H1 (cell line): ENCODE data around the gene HBS1L. TPM values are rescaled to one million over a fixed set of nuclear protein-coding genes. Genes with fewer than 3 reads are reported as not detected.

Source experiments
- CTCF ChIA-PET: fragments of 300-600 bp; sonication (Branson Sonifier 250); formaldehyde crosslinking; loops from one replicate; lab custom pipeline; 2021; ENCODE audit not compliant: partially characterized antibody; lab: Charles Lee
- POLR2A ChIA-PET: fragments of 300-600 bp; sonication (Branson Sonifier 250); formaldehyde crosslinking; loops from one replicate; lab custom pipeline; 2021; ENCODE audit warnings: inconsistent platforms; ENCODE audit not compliant: partially characterized antibody; lab: Charles Lee
- DNase-seq, 2 experiments: peaks; one replicate each; pipeline versions ENCODE4 v3.0.0 to v3.0.0-alpha.2; 2010 to 2022; ENCODE audit warnings: low spot score in 2 of 2, low read depth in 1 of 2, mixed read lengths in 1 of 2
- FAIRE-seq: peaks from 2 replicates; lab custom pipeline; 2011; peaks lifted over from hg19 to GRCh38; lab: Jason Lieb, UNC
- H2AFZ ChIP-seq: 2 replicates; pipeline ENCODE4 v1.8.1; 2012; ENCODE audit warnings: low read length, inconsistent platforms
- H2AK5ac ChIP-seq: 2 replicates; pipeline ENCODE4 v1.6.1; 2013; ENCODE audit warnings: low read depth, low read length
- H2BK120ac ChIP-seq: replicated peaks from 2 replicates; pipeline ENCODE3; 2013; ENCODE audit warnings: low read depth, low read length, inconsistent platforms
- H2BK12ac ChIP-seq: 2 replicates; pipeline ENCODE4 v1.6.1; 2013; ENCODE audit warnings: low read depth, low read length
- H2BK15ac ChIP-seq: 2 replicates; pipeline ENCODE4 v1.6.1; 2013; ENCODE audit warnings: low read length
- H2BK20ac ChIP-seq: 2 replicates; pipeline ENCODE4 v1.6.1; 2013; ENCODE audit warnings: low read length
- H2BK5ac ChIP-seq: 2 replicates; pipeline ENCODE4 v1.6.1; 2013; ENCODE audit warnings: low read depth, low read length
- H3K14ac ChIP-seq: 2 replicates; pipeline ENCODE4 v1.6.1; 2013; ENCODE audit warnings: inconsistent platforms; ENCODE audit not compliant: insufficient read length
- H3K18ac ChIP-seq: 2 replicates; pipeline ENCODE4 v1.6.1; 2013; ENCODE audit warnings: low read length; ENCODE audit errors: extremely low read depth
- H3K23ac ChIP-seq: 2 replicates; pipeline ENCODE4 v1.6.1; 2013; ENCODE audit warnings: inconsistent platforms; ENCODE audit not compliant: insufficient read length
- H3K23me2 ChIP-seq: 2 replicates; pipeline ENCODE4 v1.6.1; 2013; ENCODE audit warnings: low read depth, low read length
- H3K27ac ChIP-seq: 2 replicates; pipeline ENCODE4 v1.6.1; 2011; ENCODE audit warnings: low read depth, low read length, inconsistent platforms
- H3K27me3 ChIP-seq, 4 experiments: replicated peaks in 1 of 4; 1 replicate in 1 of 4; 2 replicates in 3 of 4; pipeline versions ENCODE4 v1.6.1 to v1.8.1; 2011 to 2013; ENCODE audit warnings: low read length in 3 of 4, mild to moderate bottlenecking in 3 of 4, inconsistent platforms in 2 of 4, mixed read lengths in 2 of 4, moderate library complexity in 1 of 4; ENCODE audit not compliant: control insufficient read depth in 3 of 4, insufficient read depth in 3 of 4; ENCODE audit errors: extremely low read depth in 1 of 4
- H3K36me3 ChIP-seq, 4 experiments: 2 replicates each; pipeline versions ENCODE4 v1.6.1 to v1.8.1; 2011 to 2013; ENCODE audit warnings: mild to moderate bottlenecking in 4 of 4, low read length in 3 of 4, moderate library complexity in 2 of 4, control low read depth in 1 of 4, inconsistent platforms in 1 of 4; ENCODE audit not compliant: insufficient read depth in 4 of 4, control insufficient read depth in 2 of 4
- H3K4ac ChIP-seq: replicated peaks from 2 replicates; pipeline ENCODE3; 2013; ENCODE audit warnings: low read length, low read depth, mixed read lengths, inconsistent platforms; ENCODE audit not compliant: insufficient read length
- H3K4me1 ChIP-seq, 4 experiments: replicated peaks in 1 of 4; 1 replicate in 1 of 4; 2 replicates in 3 of 4; pipeline versions ENCODE4 v1.6.1 to v1.8.1; 2011 to 2013; ENCODE audit warnings: low read length in 3 of 4, inconsistent platforms in 2 of 4, mixed read lengths in 1 of 4; ENCODE audit not compliant: insufficient read depth in 4 of 4, control insufficient read depth in 3 of 4
- H3K4me2 ChIP-seq, 2 experiments: 2 replicates each; pipeline versions ENCODE4 v1.6.1 to v1.8.1; 2011 to 2013; ENCODE audit warnings: low read depth in 2 of 2, low read length in 2 of 2, control low read depth in 1 of 2, inconsistent platforms in 1 of 2, mild to moderate bottlenecking in 1 of 2; ENCODE audit not compliant: insufficient read depth in 1 of 2
- H3K4me3 ChIP-seq, 4 experiments: fragments of 200-600, 300-600 bp in 1 of 4; sonication (generic), shearing (Covaris generic), sonication (Bioruptor Twin) in 1 of 4; 2 replicates each; pipeline versions ENCODE4 v1.5.1 to v1.8.1; 2011 to 2016; ENCODE audit warnings: low read length in 4 of 4, low read depth in 3 of 4, control low read depth in 2 of 4, inconsistent platforms in 2 of 4, mild to moderate bottlenecking in 2 of 4, mixed read lengths in 1 of 4, moderate library complexity in 1 of 4; ENCODE audit not compliant: insufficient read depth in 2 of 4; ENCODE audit errors: extremely low read depth in 1 of 4
- H3K56ac ChIP-seq: replicated peaks from 2 replicates; pipeline ENCODE3; 2013; ENCODE audit warnings: low read depth, mild to moderate bottlenecking, mixed read lengths, low read length, inconsistent platforms; ENCODE audit not compliant: insufficient read length
- H3K79me1 ChIP-seq: 2 replicates; pipeline ENCODE4 v1.6.1; 2013; ENCODE audit warnings: low read depth, low read length, control low read depth
- H3K79me2 ChIP-seq, 2 experiments: 2 replicates each; pipeline versions ENCODE4 v1.6.1 to v1.8.1; 2012 to 2013; ENCODE audit warnings: low read length in 2 of 2, mild to moderate bottlenecking in 2 of 2, inconsistent platforms in 1 of 2; ENCODE audit not compliant: insufficient read depth in 2 of 2, control insufficient read depth in 1 of 2
- H3K9ac ChIP-seq, 4 experiments: replicated peaks in 1 of 4; 1 replicate in 1 of 4; 2 replicates in 3 of 4; pipeline versions ENCODE4 v1.6.1 to v1.8.1; 2011 to 2013; ENCODE audit warnings: low read depth in 3 of 4, low read length in 3 of 4, control low read depth in 2 of 4, mild to moderate bottlenecking in 2 of 4, moderate library complexity in 2 of 4, inconsistent platforms in 1 of 4; ENCODE audit errors: extremely low read depth in 1 of 4
- H3K9me3 ChIP-seq, 2 experiments: 2 replicates each; pipeline versions ENCODE4 v1.6.1 to v1.8.1; 2012 to 2013; ENCODE audit warnings: mild to moderate bottlenecking in 2 of 2, moderate library complexity in 2 of 2, control low read depth in 1 of 2, inconsistent platforms in 1 of 2, low read depth in 1 of 2, low read length in 1 of 2, mixed read lengths in 1 of 2; ENCODE audit not compliant: insufficient read depth in 2 of 2
- H4K20me1 ChIP-seq, 2 experiments: replicated peaks in 1 of 2; 2 replicates each; pipeline versions ENCODE3 to v1.8.1; 2011 to 2013; ENCODE audit warnings: inconsistent platforms in 2 of 2, low read length in 2 of 2, mild to moderate bottlenecking in 1 of 2; ENCODE audit not compliant: insufficient read depth in 2 of 2, control insufficient read depth in 1 of 2
- H4K5ac ChIP-seq: 2 replicates; pipeline ENCODE4 v1.6.1; 2013; ENCODE audit warnings: low read length, low read depth, mixed read lengths, inconsistent platforms; ENCODE audit not compliant: insufficient read length
- H4K8ac ChIP-seq: 2 replicates; pipeline ENCODE4 v1.8.0; 2013; ENCODE audit warnings: mild to moderate bottlenecking, moderate library complexity, low read length, inconsistent platforms; ENCODE audit not compliant: insufficient read depth; ENCODE audit errors: extremely low read depth
- H4K91ac ChIP-seq: replicated peaks from 2 replicates; pipeline ENCODE3; 2013; ENCODE audit warnings: low read length, mixed read lengths, inconsistent platforms; ENCODE audit not compliant: insufficient read length
- YY1 ChIP-seq: IDR thresholded peaks from 2 replicates; pipeline ENCODE4 v1.6.1; 2011; ENCODE audit warnings: low read depth, mild to moderate bottlenecking, low read length
- WGBS, 2 experiments: shearing (Covaris generic) in 1 of 2; methylation state at CpG; one replicate each; pipeline versions ENCODE4 v1.1.6 to v1.1.7; 2013 to 2015; ENCODE audit warnings: low lambda C conversion rate in 2 of 2, mixed read lengths in 2 of 2, inconsistent platforms in 1 of 2, low coverage in 1 of 2, missing lambda C conversion rate in 1 of 2; ENCODE audit not compliant: insufficient replicate concordance in 2 of 2, insufficient coverage in 1 of 2, insufficient read length in 1 of 2; ENCODE audit errors: extremely low coverage in 1 of 2, missing lambda C conversion rate in 1 of 2; 5-methylcytosine and 5-hydroxymethylcytosine counted together
- polyA plus RNA-seq, 7 experiments: library from polyadenylated mRNA; depleted of rRNA in 3 of 7; stranded (reverse) in 5 of 7; unstranded in 2 of 7; fragments of >200 nt in 5 of 7; fragments of 200-250 nt in 2 of 7; gene quantifications; 1 replicate in 5 of 7; 2 replicates in 1 of 7; 4 replicates in 1 of 7; pipeline versions ENCODE4 v1.2.1 to v1.2.3, GENCODE V29; 2011 to 2013; ENCODE audit warnings: missing spikeins in 2 of 7, mixed read lengths in 2 of 7
- total RNA-seq: library from RNA; stranded (reverse); fragmentation: NEBNext Ultra II Directional; extraction: Animal tissue kit (Norgen Biotek cat#: 25700); gene quantifications from 2 replicates; pipeline ENCODE4 v1.2.1, GENCODE V29; 2021

HBS1L gene
- total and polyA plus RNA-seq, 2 of the 8 experiments (the other 6 are each of a cell fraction or from before 2014, with no cell fraction given), result 28.1 to 97.1 TPM

DNA sequence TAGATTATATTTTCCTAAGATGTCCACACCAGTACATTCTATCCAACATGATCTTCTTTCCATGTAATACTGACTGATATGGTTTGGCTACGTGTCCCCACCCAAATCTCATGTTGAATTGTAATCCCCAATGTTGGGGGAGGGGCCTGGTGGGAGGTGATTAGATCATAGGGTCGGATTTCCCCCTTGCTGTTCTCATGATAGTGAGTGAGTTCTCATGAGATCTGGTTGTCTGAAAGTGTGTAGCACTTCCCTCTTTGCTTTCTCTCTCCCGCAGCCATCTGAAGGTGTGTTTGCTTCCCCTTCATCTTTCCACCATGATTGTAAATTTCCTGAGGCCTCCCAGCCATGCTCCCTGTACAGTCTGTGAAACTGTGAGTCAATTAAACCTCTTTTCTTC, 12.2 kb upstream of the HBS1L start:
- Histone ChIP-seq H3K4me3 (no peak overlapping the region), H3K27me3 (no peaks in the 10 kb centered on the region), H2BK5ac (no peak overlapping the region), H3K4ac (no peak overlapping the region), H2BK12ac (no peak overlapping the region), H2BK20ac (no peak overlapping the region), H4K20me1 (no peaks in the 10 kb centered on the region), H2BK15ac (no peak overlapping the region), H2BK120ac (no peak overlapping the region), H2AK5ac (no peak overlapping the region), H3K4me2 (no peak overlapping the region), H3K79me1 (no peaks in the 10 kb centered on the region), H4K91ac (no peak overlapping the region), H2AFZ (peak overlapping the region; percentile 11; the same call in 1 of the 2 replicates), H3K4me1 (peaks cover 0 to 2% (median 0%) of the 10 kb centered on the region in 4 experiments; a peak in 1 of 7 replicates), H3K56ac (no peak overlapping the region), H3K79me2 (no peaks in the 10 kb centered on the region), H4K8ac (no peak overlapping the region), H3K18ac (no peak overlapping the region), H4K5ac (no peak overlapping the region), H3K9me3 (no peaks in the 10 kb centered on the region), H3K23me2 (no peaks in the 10 kb centered on the region), H3K14ac (no peak overlapping the region), H3K23ac (no peak overlapping the region), H3K36me3 (no peaks in the 10 kb centered on the region), H3K9ac (no peak overlapping the region), H3K27ac (no peak overlapping the region)
- WGBS, 2 experiments, result 81% methylated on average over 3 of the region's 3 CpGs; no CpG with 5 or more reads in 1 of the 2 experiments
- ChIA-PET CTCF (no interaction called here), POLR2A (no interaction called here)
- DNase-seq (no peak), FAIRE-seq (no peak)
- TF ChIP-seq YY1, result no peak
